HFFc6 (cell line): Measurements from ENCODE around the gene FCHSD2. TPM values are rescaled to one million over a fixed set of nuclear protein-coding genes. Genes with fewer than 3 reads are reported as not detected.
A peak's percentile ranks its signal among the peaks of the same experiment; 100 is the strongest.

Experiments used
- DNase-seq: peaks from one replicate; pipeline ENCODE4 v3.0.0-alpha.2; 2018
- H3K27ac Mint-ChIP-seq: 2 replicates; pipeline ENCODE4 v1.8.0; 2020; ENCODE audit warnings: mild to moderate bottlenecking, mixed read lengths
- H3K27me3 Mint-ChIP-seq: 2 replicates; pipeline ENCODE4 v1.8.0; 2021; ENCODE audit warnings: mild to moderate bottlenecking, moderate library complexity, mixed read lengths; ENCODE audit not compliant: insufficient read depth
- H3K36me3 Mint-ChIP-seq: 2 replicates; pipeline ENCODE4 v1.8.0; 2021; ENCODE audit warnings: low read depth, mixed read lengths
- H3K4me1 Mint-ChIP-seq: 2 replicates; pipeline ENCODE4 v1.8.0; 2020; ENCODE audit warnings: low read depth, mixed read lengths
- H3K4me3 Mint-ChIP-seq: 2 replicates; pipeline ENCODE4 v1.8.0; 2020; ENCODE audit warnings: mild to moderate bottlenecking, moderate library complexity, mixed read lengths
- H3K9me3 Mint-ChIP-seq: 2 replicates; pipeline ENCODE4 v1.8.0; 2020; ENCODE audit warnings: mild to moderate bottlenecking, mixed read lengths
- total RNA-seq, 6 experiments: library from RNA; stranded (reverse); fragmentation: NEBNext Ultra II Directional; extraction: Animal tissue kit (Norgen Biotek cat#: 25700); gene quantifications; 2 replicates in 1 of 6; 3 replicates in 5 of 6; pipeline ENCODE4 v1.2.3, GENCODE V29; 2021
- TF ChIP-seq, protein P1 (sequence below): fragments of 200-600 bp; sonication (generic); IDR thresholded peaks from 2 replicates; pipeline ENCODE4 v1.5.0; 2021; ENCODE audit warnings: antibody characterized with exemption, mild to moderate bottlenecking

Gene FCHSD2
- total RNA-seq, 6 experiments from 2014 or later = 58.9 to 68.2 (median 65.0) TPM

- Mint-ChIP-seq H3K27ac (peak overlapping the region; percentile 25; the same call in 1 of the 2 replicates), H3K4me3 (0 out of 2 replicates have a peak overlapping the region, but pooled peaks have one; percentile 12), H3K9me3 (no peaks in the 10 kb centered on the region), H3K36me3 (no peaks in the 10 kb centered on the region), H3K4me1 (peaks cover 45% of the 10 kb centered on the region), H3K27me3 (peaks cover 3% of the 10 kb centered on the region)
- TF ChIP-seq, protein P1, sequence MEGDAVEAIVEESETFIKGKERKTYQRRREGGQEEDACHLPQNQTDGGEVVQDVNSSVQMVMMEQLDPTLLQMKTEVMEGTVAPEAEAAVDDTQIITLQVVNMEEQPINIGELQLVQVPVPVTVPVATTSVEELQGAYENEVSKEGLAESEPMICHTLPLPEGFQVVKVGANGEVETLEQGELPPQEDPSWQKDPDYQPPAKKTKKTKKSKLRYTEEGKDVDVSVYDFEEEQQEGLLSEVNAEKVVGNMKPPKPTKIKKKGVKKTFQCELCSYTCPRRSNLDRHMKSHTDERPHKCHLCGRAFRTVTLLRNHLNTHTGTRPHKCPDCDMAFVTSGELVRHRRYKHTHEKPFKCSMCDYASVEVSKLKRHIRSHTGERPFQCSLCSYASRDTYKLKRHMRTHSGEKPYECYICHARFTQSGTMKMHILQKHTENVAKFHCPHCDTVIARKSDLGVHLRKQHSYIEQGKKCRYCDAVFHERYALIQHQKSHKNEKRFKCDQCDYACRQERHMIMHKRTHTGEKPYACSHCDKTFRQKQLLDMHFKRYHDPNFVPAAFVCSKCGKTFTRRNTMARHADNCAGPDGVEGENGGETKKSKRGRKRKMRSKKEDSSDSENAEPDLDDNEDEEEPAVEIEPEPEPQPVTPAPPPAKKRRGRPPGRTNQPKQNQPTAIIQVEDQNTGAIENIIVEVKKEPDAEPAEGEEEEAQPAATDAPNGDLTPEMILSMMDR = no peak
- DNase-seq = peak; percentile 47
Observed at GRCh38 chr11:72789493-72790131, 352.5 kb downstream of the FCHSD2 start.

DNA sequence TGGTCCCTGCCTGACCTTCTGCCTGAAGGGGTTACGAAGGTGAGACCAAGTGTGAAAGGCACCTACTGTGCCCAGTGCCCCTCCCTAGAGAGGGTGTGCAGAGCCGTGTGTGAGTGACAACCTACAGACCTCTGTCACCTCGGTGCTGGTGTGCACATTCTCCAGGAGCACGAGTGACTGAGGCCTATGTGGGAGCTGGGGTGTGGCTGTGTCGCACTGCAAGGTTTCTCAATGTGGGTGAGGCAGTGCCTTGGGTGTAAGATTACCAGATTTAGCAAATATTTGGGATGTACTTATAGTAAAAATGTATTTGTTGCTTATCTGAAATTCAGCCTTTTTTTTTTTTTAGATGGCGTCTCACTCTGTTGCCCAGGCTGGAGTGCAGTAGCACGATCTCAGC lies 353.9 kb downstream of the FCHSD2 start:
- H3K27ac Mint-ChIP-seq = no peak overlapping the region
- H3K9me3 Mint-ChIP-seq = no peaks in the 10 kb centered on the region
- peaks cover 33% of the 10 kb centered on the region for H3K4me1 Mint-ChIP-seq
- no peaks in the 10 kb centered on the region for H3K36me3 Mint-ChIP-seq
- TF ChIP-seq, protein P1 = no peak
- no peak overlapping the region for H3K4me3 Mint-ChIP-seq
- DNase-seq = no peak
- H3K27me3 Mint-ChIP-seq = peaks cover 4% of the 10 kb centered on the region

GRCh38 chr11:72787216-72788104 lies 354.7 kb downstream of the FCHSD2 start:
- Mint-ChIP-seq H3K4me1 (peaks cover 25% of the 10 kb centered on the region), H3K27ac (no peak overlapping the region), H3K27me3 (peaks cover 4% of the 10 kb centered on the region), H3K9me3 (no peaks in the 10 kb centered on the region), H3K36me3 (no peaks in the 10 kb centered on the region), H3K4me3 (no peak overlapping the region)
- TF ChIP-seq, protein P1 = no peak
- DNase-seq = no peak

Other genes starting within 250 kb of the FCHSD2 start
- gene P2RY2, start 76.0 kb upstream of the FCHSD2 start, total RNA-seq = under 1 TPM in 5 of 6 experiments, not detected in 1; 0.08 to 0.20 (median 0.16) TPM
- 1 to 10 TPM in 4 of 6 experiments, under 1 TPM in 2; 0.54 to 2.4 (median 1.9) TPM for gene P2RY6, start 130.0 kb upstream of the FCHSD2 start, total RNA-seq
- gene ARHGEF17, start 166.0 kb upstream of the FCHSD2 start, total RNA-seq = 100 to 1,000 TPM in 2 of 6 experiments, 10 to 100 TPM in 4; 84.6 to 112 (median 92.1) TPM
- gene RELT, start 234.1 kb upstream of the FCHSD2 start, total RNA-seq = 1 to 10 TPM; 6.2 to 7.7 (median 7.0) TPM